ENCODE data around the gene LRRK1. TPM values are rescaled to one million over a fixed set of nuclear protein-coding genes. Genes with fewer than 3 reads are reported as not detected.

Gene LRRK1
- total and polyA plus RNA-seq, 2 of the 4 experiments (the other 2 are of a cell fraction): 3.0 to 5.8 TPM

GRCh38 chr15:100931143-100931890 lies 12.2 kb downstream of the LRRK1 start:
- Histone ChIP-seq H3K23ac (ENCODE audit: low read depth, low read length) (no peak overlapping the region), H3K4me1 (ENCODE audit: control insufficient read depth, insufficient read depth, low read length) (peaks cover 2% of the 10 kb centered on the region; the same call in 1 of the 2 replicates), H2BK5ac (ENCODE audit: low read depth, low read length, poor library complexity, severe bottlenecking) (no peak overlapping the region), H4K8ac (ENCODE audit: low read depth in 2 of 2, low read length in 2 of 2) (no peak overlapping the region), H3K56ac (ENCODE audit: extremely low read depth, insufficient read depth, low read length) (no peak overlapping the region), H3K9ac (ENCODE audit: low read depth, low read length) (no peak overlapping the region), H3K4ac (ENCODE audit: low read depth, low read length) (no peak overlapping the region), H3K27me3 (ENCODE audit: control insufficient read depth, insufficient read depth, low read length) (no peaks in the 10 kb centered on the region), H3K9me3 (ENCODE audit: control insufficient read depth, insufficient read depth, low read length) (no peaks in the 10 kb centered on the region), H3K14ac (replicated peaks; ENCODE audit: low read depth, low read length) (no peak overlapping the region), H2AFZ (replicated peaks; ENCODE audit: low read length, poor library complexity) (no peak overlapping the region), H3K18ac (ENCODE audit: low read depth, low read length) (no peak overlapping the region), H2BK120ac (ENCODE audit: low read depth, low read length) (no peak overlapping the region), H3K4me3 (ENCODE audit: insufficient read depth, low read depth, low read length) (no peak overlapping the region), H3K9me1 (ENCODE audit: insufficient read depth, low read length) (peaks cover 4% of the 10 kb centered on the region; the same call in 1 of the 2 replicates), H4K91ac (ENCODE audit: insufficient read depth, low read depth, low read length) (no peak overlapping the region), H3K27ac (ENCODE audit: insufficient read depth, low read length) (no peak overlapping the region), H2BK20ac (ENCODE audit: low read depth, low read length) (no peak overlapping the region), H2AK9ac (replicated peaks; ENCODE audit: low read depth, low read length, poor library complexity) (no peak overlapping the region), H4K20me1 (ENCODE audit: insufficient read depth, low read length) (no peaks in the 10 kb centered on the region), H2BK15ac (ENCODE audit: low read depth, low read length) (no peak overlapping the region), H4K5ac (ENCODE audit: low read depth, low read length) (no peak overlapping the region), H3K4me2 (ENCODE audit: low read depth, low read length) (no peak overlapping the region), H3K79me1 (ENCODE audit: low read depth in 1 of 2, low read length in 2 of 2) (no peaks in the 10 kb centered on the region; a peak in 1 of 4 replicates), H2AK5ac (ENCODE audit: low read depth, low read length) (no peak overlapping the region), H3K36me3 (ENCODE audit: control insufficient read depth, insufficient read depth, low read length) (peaks cover 3% of the 10 kb centered on the region)
- ChIA-PET CTCF (no interaction called here), POLR2A (ENCODE audit: unreplicated experiment) (no interaction called here)
- dilution Hi-C loops (cut with HindIII; ENCODE audit: low sequenced_read_pairs, unreplicated experiment): no loop called here
- in situ Hi-C loops (cut with MboI; ENCODE audit: low sequenced_read_pairs): no loop called here
- no peak for TF ChIP-seq FOS (IDR thresholded peaks at IDR 0.05; ENCODE audit: low read depth, low read length)
- no peak for TF ChIP-seq RAD21 (IDR thresholded peaks at IDR 0.05; ENCODE audit: low read length)
- no peak for TF ChIP-seq CTCF (conservative IDR thresholded peaks at IDR 0.05; ENCODE audit: low read depth, low read length)
- TF ChIP-seq SMC3 (IDR thresholded peaks at IDR 0.05; ENCODE audit: low read depth, low read length): no peak
- TF ChIP-seq NFE2L2 (IDR thresholded peaks at IDR 0.05; ENCODE audit: low read depth, low read length): no peak
- no peak for TF ChIP-seq POLR2A (IDR thresholded peaks at IDR 0.05; ENCODE audit: low read depth, low read length)
- TF ChIP-seq CEBPB (IDR thresholded peaks at IDR 0.05; ENCODE audit: low read depth, low read length): no peak
- no peak for TF ChIP-seq RFX5 (IDR thresholded peaks at IDR 0.05; ENCODE audit: low read depth, low read length)
- TF ChIP-seq MAFK (IDR thresholded peaks at IDR 0.05; ENCODE audit: low read depth, low read length): no peak
- TF ChIP-seq USF2 (IDR thresholded peaks at IDR 0.05; ENCODE audit: low read depth, low read length): no peak
- no peak for ATAC-seq (ENCODE audit: low read depth)
- BruUV-seq (replicated peaks): no TSS peak
- intact Hi-C loops (cut with micrococcal nuclease): no loop called here
- WGBS, 2 experiments (ENCODE audit: extremely low coverage in 2 of 2, insufficient read length in 1 of 2): 66% methylated on average over 5 of the region's 15 CpGs; no CpG with 5 or more reads in 1 of the 2 experiments
- no peak for DNase-seq
